ENCODE data around the gene ATXN1. TPM values are rescaled to one million over a fixed set of nuclear protein-coding genes. Genes with fewer than 3 reads are reported as not detected.
A peak's percentile ranks its signal among the peaks of the same experiment; 100 is the strongest.
"Not testable (repeated sequence)": the region's sequence is repeated elsewhere in the genome, so short reads cannot be mapped to it uniquely, and the experiment has no call there.

The ATXN1 gene
- total RNA-seq, 1 donor from 2014 or later, result 107 TPM

DNA sequence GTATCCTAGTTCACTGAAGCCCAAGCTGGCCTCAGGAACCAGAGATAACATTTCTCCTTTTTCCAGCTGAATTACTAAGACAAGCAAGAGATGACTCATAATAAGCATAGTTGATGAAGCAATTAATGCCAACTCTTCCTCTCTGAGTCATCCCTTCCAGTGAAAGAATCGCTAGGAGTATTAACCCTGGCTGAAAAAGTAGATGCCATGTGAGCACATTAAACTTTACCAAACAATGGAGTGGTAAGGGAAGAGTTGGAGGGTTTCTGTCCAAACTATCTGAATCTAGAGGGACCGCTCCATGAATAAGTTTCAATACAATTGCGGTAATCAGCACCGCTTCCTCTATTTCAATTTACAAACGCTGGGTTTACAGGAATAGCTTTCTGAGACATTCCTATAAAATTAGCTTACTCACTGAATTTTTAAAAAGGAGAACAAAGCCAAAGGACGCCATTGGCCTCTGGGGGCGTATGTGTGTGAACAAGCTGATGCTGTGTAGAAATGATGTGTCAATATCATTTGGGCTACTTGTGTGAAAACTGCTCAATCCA is 48.3 kb downstream of the ATXN1 start:
- H3K27ac Mint-ChIP-seq, result peak overlapping the region; percentile 88
- no peak for DNase-seq (ENCODE audit: low spot score)
- no peaks in the 10 kb centered on the region for H3K9me3 Mint-ChIP-seq
- no peaks in the 10 kb centered on the region for H3K27me3 Mint-ChIP-seq (ENCODE audit: insufficient read depth)
- peaks cover 31% of the 10 kb centered on the region for H3K36me3 Mint-ChIP-seq (ENCODE audit: low read depth)
- peaks cover 65% of the 10 kb centered on the region for H3K4me1 Mint-ChIP-seq (ENCODE audit: low read depth)
- intact Hi-C loops (cut with micrococcal nuclease), result loop anchor here (1.0 to 5.0 kb wide), 13 partner anchors 9 to 381 kb away; partner anchors contain the start of gene ATXN1
- peak overlapping the region; percentile 60 for H3K4me3 Mint-ChIP-seq

DNA sequence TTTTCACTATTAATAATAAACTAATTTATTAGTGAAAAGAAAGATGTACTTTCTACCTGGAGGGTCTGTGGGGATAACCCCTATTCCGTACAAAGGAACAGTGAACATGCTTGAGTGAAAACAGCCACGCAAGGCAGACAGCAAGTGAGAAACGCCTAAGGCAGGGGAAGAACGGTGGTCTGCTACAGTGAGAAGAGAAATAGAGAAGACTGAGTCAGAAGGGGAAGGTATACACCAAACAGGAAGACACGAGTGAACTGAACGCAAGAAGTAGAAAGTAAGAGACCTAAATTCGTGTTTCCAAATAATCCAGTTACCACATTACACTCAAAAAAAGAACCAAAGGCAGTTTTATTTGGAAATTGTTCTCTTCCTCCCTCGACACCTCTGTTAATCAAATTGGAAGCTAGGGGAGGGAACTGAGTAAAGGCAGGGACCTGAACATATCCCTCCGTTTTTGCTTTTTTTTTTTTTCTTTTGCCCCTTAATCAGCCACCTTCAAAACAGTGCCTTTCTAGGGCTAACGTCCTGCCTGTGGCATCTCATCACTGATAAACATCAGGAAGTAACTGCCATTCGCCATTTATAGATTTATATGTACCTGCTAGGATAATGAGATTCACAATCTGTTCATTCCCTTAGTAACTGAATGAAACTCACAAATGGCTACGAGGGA is 48.9 kb downstream of the ATXN1 start:
- DNase-seq (ENCODE audit: low spot score), result no peak
- Mint-ChIP-seq H3K4me1 (ENCODE audit: low read depth) (peaks cover 65% of the 10 kb centered on the region), H3K27ac (peak overlapping the region; percentile 88), H3K36me3 (ENCODE audit: low read depth) (peaks cover 27% of the 10 kb centered on the region), H3K4me3 (peak overlapping the region; percentile 60), H3K27me3 (ENCODE audit: insufficient read depth) (no peaks in the 10 kb centered on the region), H3K9me3 (no peaks in the 10 kb centered on the region)
- intact Hi-C loops (cut with micrococcal nuclease), result loop anchor here (1.0 to 5.0 kb wide), 13 partner anchors 8 to 380 kb away; partner anchors contain the start of gene ATXN1

DNA sequence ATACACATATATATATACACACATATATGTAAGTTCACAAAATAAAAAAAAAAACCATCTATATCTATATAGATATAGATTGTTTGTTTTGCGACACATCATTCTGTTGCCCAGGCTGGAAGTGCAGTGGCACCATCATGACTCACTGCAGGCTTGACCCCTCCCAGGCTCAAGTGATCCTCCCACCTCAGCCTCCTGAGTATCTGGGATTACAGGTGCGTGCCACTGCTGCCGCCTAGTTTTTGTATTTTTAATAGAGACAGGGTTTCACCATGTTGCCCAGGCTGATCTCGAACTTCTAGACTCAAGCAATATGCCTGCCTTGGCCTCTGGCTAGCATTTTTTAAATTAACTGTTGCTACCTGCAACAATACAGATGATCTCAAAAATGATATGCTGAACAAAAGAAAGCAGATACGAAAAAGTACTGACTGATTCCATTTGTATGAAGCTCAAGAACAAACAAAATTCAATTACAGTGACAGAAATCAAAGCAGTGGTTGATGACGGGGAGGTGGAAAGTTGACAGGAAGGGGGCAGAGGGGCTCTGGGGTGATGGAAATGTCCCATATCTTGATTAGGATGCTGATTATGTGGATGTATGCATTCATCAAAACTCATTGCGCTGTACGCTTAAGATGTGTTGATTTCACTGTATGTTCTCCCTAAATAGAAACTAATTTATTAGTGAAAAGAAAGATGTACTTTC is 49.6 kb downstream of the ATXN1 start:
- Mint-ChIP-seq H3K36me3 (ENCODE audit: low read depth) (peaks cover 26% of the 10 kb centered on the region), H3K4me1 (ENCODE audit: low read depth) (peaks cover 65% of the 10 kb centered on the region), H3K9me3 (no peaks in the 10 kb centered on the region), H3K27me3 (ENCODE audit: insufficient read depth) (no peaks in the 10 kb centered on the region), H3K4me3 (peak overlapping the region; percentile 65), H3K27ac (peak overlapping the region; percentile 90)
- intact Hi-C loops (cut with micrococcal nuclease), result loop anchor here (1.0 to 5.0 kb wide), 13 partner anchors 7 to 379 kb away; partner anchors contain the start of gene ATXN1
- no peak for DNase-seq (ENCODE audit: low spot score)

DNA sequence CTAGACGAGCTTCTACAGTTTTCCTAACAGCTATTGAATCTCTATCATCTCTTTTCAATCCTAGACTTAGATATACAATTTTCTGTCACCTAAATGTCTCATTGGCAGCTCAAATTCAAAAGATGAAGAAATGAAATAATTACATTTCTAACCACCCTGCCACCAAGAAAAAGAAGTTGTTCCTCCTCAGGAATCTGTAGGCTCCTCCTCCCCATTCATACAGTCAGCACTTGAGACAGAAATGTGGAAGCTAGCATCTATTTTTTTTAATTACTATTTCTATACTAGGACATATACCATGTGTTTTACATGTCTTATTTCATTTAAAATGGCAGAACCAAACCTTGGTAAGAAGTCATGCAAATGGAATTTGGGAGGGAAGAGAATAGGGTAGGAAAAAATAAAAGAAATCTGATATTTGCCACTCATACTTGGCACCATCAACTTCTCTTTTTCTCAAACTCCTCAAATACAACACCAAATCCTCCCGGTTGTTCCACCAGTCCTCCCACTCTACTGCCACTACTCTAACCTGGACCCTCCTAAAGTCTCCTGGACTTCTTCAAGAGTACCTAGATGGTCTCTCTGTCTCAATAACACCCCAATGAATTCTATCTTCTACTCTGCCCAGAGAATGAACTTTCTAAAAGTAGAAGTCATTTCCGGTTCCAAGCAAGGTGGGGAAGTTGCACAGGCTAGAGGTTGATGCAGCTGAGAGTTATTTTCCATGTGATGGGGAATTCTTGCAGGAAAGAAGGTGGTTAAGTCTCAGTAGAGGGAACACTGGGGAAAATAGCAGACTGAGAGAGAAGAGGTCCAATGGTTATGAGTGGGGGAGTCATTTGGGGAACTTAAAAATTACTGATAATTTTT is 54.1 kb downstream of the ATXN1 start:
- peaks cover 3% of the 10 kb centered on the region for H3K9me3 Mint-ChIP-seq
- no peak for DNase-seq (ENCODE audit: low spot score)
- H3K27me3 Mint-ChIP-seq (ENCODE audit: insufficient read depth), result no peaks in the 10 kb centered on the region
- peak overlapping the region; percentile 32 for H3K4me3 Mint-ChIP-seq
- peak overlapping the region; percentile 84 for H3K27ac Mint-ChIP-seq
- peaks cover 19% of the 10 kb centered on the region for H3K36me3 Mint-ChIP-seq (ENCODE audit: low read depth)
- intact Hi-C loops (cut with micrococcal nuclease), result no loop called here
- H3K4me1 Mint-ChIP-seq (ENCODE audit: low read depth), result peaks cover 54% of the 10 kb centered on the region

DNA sequence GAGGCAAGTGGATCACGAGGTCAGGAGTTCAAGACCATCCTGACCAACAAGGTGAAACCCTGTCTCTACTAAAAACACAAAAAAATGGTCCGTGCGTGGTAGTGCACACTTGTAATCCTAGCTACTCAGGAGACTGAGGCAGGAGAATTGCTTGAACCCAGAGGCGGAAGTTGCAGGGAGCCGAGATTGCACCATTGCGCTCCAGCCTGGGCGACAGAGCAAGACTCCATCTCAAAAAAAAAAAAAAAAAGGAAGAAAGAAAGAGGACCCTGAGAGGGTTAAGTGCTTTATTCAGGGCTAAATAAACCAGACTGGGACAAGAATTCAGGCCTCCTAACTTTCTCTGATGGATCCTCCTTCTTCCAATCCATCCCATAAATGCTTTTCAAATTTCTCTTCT is 54.8 kb downstream of the ATXN1 start:
- H3K36me3 Mint-ChIP-seq (ENCODE audit: low read depth), result peaks cover 21% of the 10 kb centered on the region
- peaks cover 51% of the 10 kb centered on the region for H3K4me1 Mint-ChIP-seq (ENCODE audit: low read depth)
- H3K27ac Mint-ChIP-seq, result peak overlapping the region; percentile 33
- H3K27me3 Mint-ChIP-seq (ENCODE audit: insufficient read depth); DNase-seq (ENCODE audit: low spot score); H3K4me3 Mint-ChIP-seq; H3K9me3 Mint-ChIP-seq; intact Hi-C loops (cut with micrococcal nuclease): not testable (repeated sequence)

DNA sequence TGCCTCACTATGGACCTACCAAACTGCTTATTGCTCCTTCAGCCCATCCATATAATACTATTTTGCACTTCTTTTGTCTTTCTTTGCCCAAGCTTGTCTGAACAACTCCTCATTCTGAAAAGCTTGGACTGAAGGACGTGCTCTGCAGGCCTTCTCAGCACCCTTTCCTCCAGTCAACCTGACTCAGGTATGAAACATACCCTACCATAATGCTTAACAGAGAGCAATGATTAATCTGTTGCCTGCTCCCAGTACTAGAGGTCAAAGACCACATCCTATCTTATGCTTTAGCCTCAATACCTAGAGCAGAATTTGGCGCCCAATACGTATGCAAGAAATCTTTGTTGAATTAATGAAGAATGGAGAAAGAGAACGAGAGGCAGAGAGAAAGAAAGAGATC is 55.2 kb downstream of the ATXN1 start:
- Mint-ChIP-seq H3K27me3 (ENCODE audit: insufficient read depth) (no peaks in the 10 kb centered on the region), H3K9me3 (peaks cover 3% of the 10 kb centered on the region), H3K36me3 (ENCODE audit: low read depth) (peaks cover 24% of the 10 kb centered on the region), H3K4me3 (peak overlapping the region; percentile 4), H3K27ac (peak overlapping the region; percentile 33), H3K4me1 (ENCODE audit: low read depth) (peaks cover 52% of the 10 kb centered on the region)
- intact Hi-C loops (cut with micrococcal nuclease), result no loop called here
- DNase-seq (ENCODE audit: low spot score), result no peak

DNA sequence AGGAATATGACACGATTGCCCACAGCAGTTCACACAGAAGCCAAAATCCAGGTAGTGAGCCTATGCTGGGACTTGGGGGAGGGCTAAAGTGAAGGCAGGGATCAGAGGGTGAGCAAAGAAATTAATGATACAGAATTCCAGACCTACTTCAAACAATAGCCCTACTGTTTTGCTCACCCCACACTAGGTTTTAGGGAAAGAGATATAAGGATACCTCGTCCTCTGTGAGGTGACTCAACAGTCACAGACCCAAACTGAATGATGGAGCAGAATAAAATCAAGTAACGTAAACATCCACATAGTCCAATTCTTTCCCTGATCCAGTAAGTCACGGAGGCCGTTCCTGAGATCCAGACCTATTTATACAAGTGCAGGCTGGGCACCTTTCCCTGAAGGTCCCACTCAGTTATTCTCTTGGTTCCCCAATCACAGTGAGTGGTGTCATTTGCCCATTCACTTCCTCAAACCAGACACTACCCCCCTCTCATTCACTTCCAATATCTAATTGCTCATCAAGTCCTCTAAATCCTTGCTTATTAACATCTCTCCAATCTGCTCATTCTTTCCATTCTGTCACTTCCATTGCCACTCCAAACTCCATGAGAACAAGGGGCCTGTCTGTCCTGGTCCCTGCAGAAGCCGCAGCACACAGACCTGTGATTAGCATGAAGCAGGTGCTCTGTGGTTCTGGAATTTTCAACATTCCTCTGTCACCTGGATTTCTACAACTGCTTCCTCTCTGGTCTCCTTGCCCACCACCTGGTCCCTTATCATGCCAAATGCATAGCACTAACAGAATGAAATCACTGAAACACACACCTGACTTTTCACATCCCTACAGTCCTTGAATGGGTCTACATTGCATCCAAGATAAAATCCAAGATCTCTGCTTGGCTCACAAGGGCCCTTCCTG is 55.9 kb downstream of the ATXN1 start:
- Mint-ChIP-seq H3K9me3 (peaks cover 3% of the 10 kb centered on the region), H3K4me1 (ENCODE audit: low read depth) (peaks cover 55% of the 10 kb centered on the region), H3K27me3 (ENCODE audit: insufficient read depth) (no peaks in the 10 kb centered on the region), H3K4me3 (peak overlapping the region; percentile 83), H3K36me3 (ENCODE audit: low read depth) (peaks cover 26% of the 10 kb centered on the region), H3K27ac (peak overlapping the region; percentile 89)
- intact Hi-C loops (cut with micrococcal nuclease), result loop anchor here (2.0 kb wide), 1 partner anchor 15 kb away; no protein-coding TSS in a partner anchor
- DNase-seq (ENCODE audit: low spot score), result no peak

DNA sequence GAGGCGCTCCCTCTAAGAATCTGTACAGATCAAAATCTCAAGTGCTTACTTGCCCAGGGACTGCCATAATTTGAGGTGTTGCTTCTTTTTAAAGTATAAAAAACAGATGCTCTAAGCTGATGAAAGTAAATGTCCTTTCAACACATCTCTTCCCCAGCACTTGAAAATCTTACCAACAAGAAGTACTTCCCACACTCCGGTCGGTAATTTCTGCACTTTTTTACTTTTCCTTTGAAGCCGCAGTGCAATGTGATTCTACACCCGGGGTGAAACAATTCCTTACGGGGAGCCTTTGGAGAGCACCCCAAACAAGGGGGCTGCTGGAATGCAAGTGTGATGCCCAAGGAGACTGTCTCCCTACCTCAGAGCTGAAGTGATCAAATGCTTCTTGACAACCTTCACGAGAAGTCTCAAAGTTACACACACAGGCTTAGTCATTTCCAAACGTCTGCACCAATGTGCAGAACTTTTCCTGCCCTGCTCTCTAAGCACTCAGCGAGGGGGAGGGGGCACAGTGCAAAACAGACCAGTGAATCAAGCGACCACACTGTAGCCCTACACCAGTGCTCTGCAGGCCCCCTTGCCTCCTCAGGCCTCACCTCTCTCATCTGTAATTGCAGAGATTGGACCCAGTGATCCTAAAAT is 56.7 kb downstream of the ATXN1 start:
- peak overlapping the region; percentile 83 for H3K4me3 Mint-ChIP-seq
- no peaks in the 10 kb centered on the region for H3K27me3 Mint-ChIP-seq (ENCODE audit: insufficient read depth)
- H3K27ac Mint-ChIP-seq, result peak overlapping the region; percentile 89
- H3K36me3 Mint-ChIP-seq (ENCODE audit: low read depth), result peaks cover 28% of the 10 kb centered on the region
- DNase-seq (ENCODE audit: low spot score), result peak; percentile 48
- intact Hi-C loops (cut with micrococcal nuclease), result loop anchor here (1.0 to 2.0 kb wide), 2 partner anchors 8 to 14 kb away; no protein-coding TSS in a partner anchor
- H3K9me3 Mint-ChIP-seq, result peaks cover 3% of the 10 kb centered on the region
- peaks cover 63% of the 10 kb centered on the region for H3K4me1 Mint-ChIP-seq (ENCODE audit: low read depth)

DNA sequence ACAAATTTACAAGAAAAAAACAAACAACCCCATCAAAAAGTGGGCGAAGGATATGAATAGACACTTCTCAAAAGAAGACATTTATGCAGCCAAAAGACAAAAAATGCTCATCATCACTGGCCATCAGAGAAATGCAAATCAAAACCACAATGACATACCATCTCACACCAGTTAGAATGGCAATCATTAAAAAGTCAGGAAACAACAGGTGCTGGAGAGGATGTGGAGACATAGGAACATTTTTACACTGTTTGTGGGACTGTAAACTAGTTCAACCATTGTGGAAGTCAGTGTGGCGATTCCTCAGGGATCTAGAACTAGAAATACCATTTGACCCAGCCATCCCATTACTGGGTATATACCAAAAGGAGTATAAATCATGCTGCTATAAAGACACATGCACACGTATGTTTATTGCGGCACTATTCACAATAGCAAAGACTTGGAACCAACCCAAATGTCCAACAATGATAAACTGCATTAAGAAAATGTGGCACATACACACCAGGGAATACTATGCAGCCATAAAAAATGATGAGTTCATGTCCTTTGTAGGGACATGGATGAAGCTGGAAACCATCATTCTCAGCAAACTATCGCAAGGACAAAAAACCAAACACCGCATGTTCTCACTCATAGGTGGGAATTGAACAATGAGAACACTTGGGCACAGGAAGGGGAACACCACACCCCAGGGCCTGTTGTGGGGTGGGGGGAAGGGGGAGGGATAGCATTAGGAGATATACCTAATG is 58.5 kb downstream of the ATXN1 start:
- H3K9me3 Mint-ChIP-seq; H3K4me3 Mint-ChIP-seq; H3K27me3 Mint-ChIP-seq (ENCODE audit: insufficient read depth); H3K27ac Mint-ChIP-seq; DNase-seq (ENCODE audit: low spot score); intact Hi-C loops (cut with micrococcal nuclease): not testable (repeated sequence)
- peaks cover 31% of the 10 kb centered on the region for H3K36me3 Mint-ChIP-seq (ENCODE audit: low read depth)
- H3K4me1 Mint-ChIP-seq (ENCODE audit: low read depth), result peaks cover 79% of the 10 kb centered on the region

DNA sequence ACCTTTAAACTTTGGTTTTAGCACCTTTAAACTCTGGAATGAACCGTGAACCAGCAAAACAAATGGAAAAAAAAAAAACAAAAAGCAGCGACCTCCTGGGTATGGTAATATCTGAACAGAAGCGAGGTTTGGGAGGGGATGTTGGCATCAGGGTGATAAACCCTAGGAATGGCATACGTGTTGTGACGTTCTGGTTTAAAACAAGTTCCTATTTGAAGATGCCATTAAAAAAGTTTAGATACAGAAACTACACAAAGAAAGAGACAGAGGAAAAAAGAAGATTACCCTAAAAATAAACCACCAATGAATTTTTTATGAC is 60.4 kb downstream of the ATXN1 start:
- Mint-ChIP-seq H3K4me3 (peak overlapping the region; percentile 80), H3K27me3 (ENCODE audit: insufficient read depth) (no peaks in the 10 kb centered on the region), H3K36me3 (ENCODE audit: low read depth) (peaks cover 27% of the 10 kb centered on the region), H3K9me3 (no peaks in the 10 kb centered on the region), H3K4me1 (ENCODE audit: low read depth) (peaks cover 76% of the 10 kb centered on the region), H3K27ac (peak overlapping the region; percentile 98)
- intact Hi-C loops (cut with micrococcal nuclease), result no loop called here
- no peak for DNase-seq (ENCODE audit: low spot score)

Measured in activated T-helper 1 cell treated with anti-CD3 and anti-CD28 coated beads, Interleukin-12 subunit alpha, Interleukin-12 subunit beta, Interleukin-2, Interleukin-4 antibody, amounts not matched to agents 30 ng/mL and 10 ng/mL and 1 ng/mL, durations not matched to agents 14 hours and 24 hours and 36 hours (primary cell).